Right ventricle myocardium inferior (tissue), 1 donor: ENCODE data around the gene CMTM4. TPM values are rescaled to one million over a fixed set of nuclear protein-coding genes. Genes with fewer than 3 reads are reported as not detected.
"Not testable (repeated sequence)": the region's sequence is repeated elsewhere in the genome, so short reads cannot be mapped to it uniquely, and the experiment has no call there.

ENCODE experiments used
- ATAC-seq: fragments of 200-7000 bp; cut with Tn5 transposase; one replicate; pipeline ENCODE4 v1.9.1; 2020; ENCODE audit warnings: mild to moderate bottlenecking, moderate library complexity
- DNase-seq: peaks from one replicate; pipeline ENCODE4 v3.0.0; 2021; ENCODE audit errors: missing footprints
- intact Hi-C: fragments of 100-400 bp; cut with DNase I; formaldehyde crosslinking; loops from one replicate; pipeline ENCODE4 v1.11.0; 2022
- total RNA-seq: library from RNA; stranded (reverse); fragmentation: NEBNext Ultra II Directional; extraction: Animal tissue kit (Norgen Biotek cat#: 25700); gene quantifications from one replicate; pipeline ENCODE4 v1.2.1, GENCODE V29; 2021
- donor health status: DM: no; HTN: yes; CAD: no; lungs with severe emphysema.

Gene CMTM4
- total RNA-seq, 1 donor from 2014 or later = 10.9 TPM

DNA sequence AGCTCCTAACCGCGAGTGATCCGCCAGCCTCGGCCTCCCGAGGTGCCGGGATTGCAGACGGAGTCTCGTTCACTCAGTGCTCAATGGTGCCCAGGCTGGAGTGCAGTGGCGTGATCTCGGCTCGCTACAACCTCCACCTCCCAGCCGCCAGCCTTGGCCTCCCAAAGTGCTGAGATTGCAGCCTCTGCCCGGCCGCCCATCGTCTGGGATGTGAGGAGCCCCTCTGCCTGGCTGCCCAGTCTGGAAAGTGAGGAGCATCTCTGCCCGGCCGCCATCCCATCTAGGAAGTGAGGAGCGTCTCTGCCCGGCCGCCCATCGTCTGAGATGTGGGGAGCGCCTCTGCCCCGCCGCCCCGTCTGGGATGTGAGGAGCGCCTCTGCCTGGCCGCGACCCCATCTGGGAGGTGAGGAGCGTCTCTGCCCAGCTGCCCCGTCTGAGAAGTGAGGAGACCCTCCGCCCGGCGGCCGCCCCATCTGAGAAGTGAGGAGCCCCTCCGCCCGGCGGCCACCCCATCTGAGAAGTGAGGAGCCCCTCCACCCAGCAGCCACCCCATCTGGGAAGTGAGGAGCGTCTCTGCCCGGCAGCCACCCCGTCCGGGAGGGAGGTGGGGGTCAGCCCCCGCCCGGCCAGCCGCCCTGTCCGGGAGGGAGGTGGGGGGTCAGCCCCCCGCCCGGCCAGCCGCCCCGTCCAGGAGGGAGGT lies 65.8 kb downstream of the CMTM4 start:
- intact Hi-C loops, ATAC-seq, DNase-seq: not testable (repeated sequence)

DNA sequence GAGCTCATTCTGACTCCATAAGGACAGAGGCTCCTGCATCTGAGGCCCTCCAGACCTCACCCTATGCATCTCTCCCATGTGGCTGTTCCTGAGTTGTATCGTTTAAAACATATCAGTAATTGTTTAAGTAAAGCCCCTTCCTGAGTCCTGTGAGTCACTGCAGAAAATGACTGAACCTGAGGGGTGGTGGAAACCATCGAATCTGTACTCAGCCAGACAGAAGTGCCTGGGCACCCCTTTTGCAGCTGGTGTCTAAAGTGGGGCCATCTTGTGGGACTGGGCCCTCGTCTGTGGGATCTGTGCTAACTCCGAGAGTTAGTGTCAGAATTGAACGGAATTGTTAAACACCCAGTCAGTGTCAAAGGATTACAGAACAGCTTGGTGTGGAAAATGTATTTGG lies 66.7 kb downstream of the CMTM4 start:
- ATAC-seq (no peak), DNase-seq (no peak)
- intact Hi-C loops = no loop called here

DNA sequence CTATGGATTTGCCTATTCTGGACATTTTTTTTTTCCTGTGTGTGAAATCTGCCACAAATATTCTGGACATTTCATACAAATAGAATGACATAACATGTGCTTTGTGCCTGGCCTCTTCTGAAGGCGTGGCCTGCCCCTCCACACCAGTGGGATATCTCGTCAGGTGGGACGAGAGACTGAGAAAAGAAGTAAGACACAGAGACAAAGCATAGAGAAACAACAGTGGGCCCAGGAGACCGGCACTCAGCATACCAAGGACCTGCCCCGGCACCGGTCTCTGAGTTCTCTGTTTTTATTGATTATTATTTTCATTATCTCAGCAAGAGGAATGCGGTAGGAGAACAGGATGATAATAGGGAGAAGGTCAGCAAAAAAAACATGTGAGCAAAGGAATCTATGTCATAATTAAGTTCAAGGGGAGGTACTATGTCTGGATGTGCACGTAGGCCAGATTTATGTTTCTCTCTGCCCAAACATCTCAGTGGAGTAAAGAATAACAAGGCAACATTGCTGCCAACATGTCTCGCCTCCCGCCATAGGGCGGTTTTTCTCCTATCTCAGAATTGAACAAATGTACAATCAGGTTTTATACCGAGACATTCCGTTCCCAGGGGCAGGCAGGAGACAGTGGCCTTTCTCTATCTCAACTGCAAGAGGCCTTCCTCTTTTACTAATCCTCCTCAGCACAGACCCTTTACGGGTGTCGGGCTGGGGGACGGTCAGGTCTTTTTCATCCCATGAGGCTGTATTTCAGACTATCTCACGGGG lies 68.7 kb downstream of the CMTM4 start:
- intact Hi-C loops, DNase-seq, ATAC-seq: not testable (repeated sequence)

DNA sequence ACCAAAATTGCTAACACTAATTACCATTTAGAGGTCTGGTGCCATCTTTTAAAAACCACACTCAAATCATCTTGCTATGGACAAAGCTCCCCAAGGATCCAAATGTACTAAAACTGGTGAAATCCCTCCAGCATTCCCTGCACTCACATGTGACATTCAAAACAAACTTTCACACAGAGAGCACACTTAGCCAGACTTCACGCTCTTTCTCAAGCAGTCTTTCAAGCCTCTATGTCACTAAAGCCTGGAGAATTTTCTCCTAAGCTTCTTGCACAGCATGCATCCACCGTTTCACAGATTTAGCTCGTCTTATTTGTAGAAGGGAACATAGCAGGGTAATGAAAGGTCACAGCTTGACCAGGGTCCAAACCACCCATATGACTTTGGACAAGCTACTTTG lies 72.8 kb downstream of the CMTM4 start:
- intact Hi-C loops = no loop called here
- DNase-seq = no peak
- no peak for ATAC-seq

DNA sequence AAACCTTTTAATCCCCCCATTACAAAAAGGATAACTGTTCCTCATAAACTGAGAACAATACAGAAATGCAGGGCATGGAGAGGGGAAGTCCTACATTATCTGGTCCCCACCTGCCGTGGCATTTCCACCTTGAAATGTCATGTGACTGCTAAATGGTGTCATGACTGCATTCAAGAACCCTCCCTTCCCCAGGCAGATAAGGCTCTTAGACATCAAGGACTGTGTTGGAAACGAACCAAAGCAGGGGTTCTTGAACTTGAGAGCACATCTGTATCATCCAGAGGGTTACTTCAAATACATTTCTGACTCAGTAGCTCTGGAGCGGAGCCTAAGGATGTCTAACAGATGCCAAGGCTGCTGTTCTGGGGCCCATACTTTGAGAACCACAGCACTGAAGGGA lies 73.7 kb downstream of the CMTM4 start:
- ATAC-seq = no peak
- no peak for DNase-seq
- intact Hi-C loops = no loop called here

DNA sequence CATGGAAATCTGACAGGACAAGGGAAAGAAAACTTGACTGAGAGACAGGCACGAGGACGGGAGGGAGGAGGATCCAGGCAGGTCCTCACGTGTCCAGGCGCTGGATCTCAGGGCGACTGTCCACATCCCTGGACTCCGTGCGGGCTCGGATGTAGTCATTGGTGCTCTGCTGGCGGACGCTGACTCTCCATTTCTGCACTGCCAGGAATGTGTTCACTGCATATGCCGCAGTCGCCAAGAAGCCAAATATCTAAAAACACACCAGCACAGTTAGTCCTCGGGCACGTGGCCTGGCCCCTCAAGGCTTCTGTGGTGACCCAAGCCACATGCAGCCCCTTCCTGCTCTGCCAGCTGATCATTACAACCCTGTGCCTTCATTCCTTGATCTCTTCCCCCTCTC lies 74.6 kb downstream of the CMTM4 start:
- DNase-seq = no peak
- intact Hi-C loops = no loop called here
- no peak for ATAC-seq

DNA sequence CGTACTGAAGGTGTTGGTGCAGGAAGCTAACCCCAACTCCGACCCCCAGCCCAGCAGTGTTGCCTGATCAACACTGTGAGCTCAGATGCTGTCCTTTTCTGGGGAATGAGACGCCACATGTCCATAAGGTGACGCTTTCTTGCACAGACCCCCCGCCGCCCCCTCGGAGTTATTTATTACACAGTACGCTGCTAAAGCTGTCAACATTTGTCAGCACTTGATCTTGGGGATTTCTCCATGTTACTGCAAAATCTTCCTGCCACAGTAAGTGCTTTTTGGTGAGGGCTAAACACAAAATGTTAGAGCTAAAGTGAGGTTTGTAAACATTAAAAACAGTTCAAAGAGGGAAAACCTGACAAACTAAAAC lies 76.1 kb downstream of the CMTM4 start:
- intact Hi-C loops = no loop called here
- no peak for ATAC-seq
- DNase-seq = no peak

DNA sequence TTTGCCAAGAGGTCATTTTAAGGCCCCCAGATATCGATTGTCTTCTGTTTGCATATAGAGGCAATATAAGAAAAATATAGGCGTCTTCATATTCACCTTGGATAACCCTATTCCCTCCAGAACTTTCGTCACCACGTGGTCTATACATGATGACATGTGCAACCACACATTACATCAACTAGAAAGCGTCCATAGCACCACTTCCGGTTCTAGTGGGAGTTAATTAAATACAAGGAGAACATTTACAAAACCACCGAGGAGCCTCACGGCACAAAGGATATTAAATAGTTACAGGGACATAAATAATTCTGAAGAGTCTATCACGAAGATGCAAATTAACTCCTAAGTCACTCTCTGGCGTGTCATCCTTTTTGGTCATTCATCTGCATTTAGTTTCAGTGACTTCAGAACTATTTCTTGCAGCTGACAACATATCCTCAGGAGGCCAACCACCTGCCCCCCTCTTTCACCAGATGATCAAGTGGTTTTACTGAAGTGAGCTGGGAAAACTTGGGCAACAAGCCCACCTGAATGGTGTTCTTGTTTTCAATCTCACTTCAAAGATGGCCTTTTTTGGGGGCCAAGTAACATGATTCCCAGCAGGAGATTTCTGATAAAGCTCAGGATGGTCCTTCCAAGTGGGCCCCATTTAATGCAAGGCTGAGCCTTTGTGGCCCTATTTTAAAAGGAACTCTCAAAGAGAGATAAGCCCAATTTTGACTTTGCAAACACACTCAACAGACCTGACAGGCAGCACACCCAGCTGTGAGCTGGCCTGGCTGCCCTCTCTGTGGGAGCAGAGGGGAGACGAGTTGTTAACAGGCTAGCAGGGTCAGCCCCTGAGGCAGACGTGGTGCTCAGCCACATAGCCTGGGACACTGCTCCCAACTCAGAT lies 76.8 kb downstream of the CMTM4 start:
- no peak for ATAC-seq
- no peak for DNase-seq
- intact Hi-C loops = no loop called here

DNA sequence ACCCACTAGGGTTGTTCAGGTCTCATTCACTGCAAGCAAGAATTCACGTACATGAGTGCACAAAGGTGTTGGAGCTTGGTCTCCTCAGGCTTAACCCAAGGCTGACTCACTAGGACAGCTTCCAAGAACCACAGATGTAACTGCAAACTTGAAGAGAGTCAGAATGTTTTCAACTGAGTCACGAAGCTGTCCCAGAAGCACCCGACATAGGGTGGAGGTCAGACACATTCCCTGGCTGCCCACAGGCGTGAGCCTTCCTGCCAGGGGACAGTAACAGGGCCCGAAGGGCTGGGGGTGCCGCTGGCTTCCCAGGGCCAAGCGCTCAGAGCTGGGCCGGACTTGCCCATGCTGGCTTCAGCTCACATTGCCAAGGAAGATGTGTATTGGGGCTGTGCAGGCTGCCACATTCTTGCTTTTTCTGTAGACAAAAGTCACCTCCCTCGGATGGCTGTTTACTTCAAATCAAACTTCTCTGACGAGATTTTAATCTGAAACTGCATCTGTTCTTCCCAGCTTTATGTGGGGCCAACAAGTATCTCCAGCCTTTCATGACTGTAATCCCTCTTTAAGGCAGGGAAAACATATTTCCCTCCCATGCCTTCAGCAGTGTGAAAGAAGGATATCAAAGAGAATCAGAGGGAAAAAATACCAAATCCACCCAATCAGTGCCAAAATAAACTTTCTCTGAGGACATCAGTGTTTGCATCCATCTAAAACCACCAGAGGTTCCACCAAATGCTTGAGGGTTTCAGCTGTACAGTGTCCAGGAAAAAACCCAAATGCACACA lies 77.8 kb downstream of the CMTM4 start:
- ATAC-seq = peak; percentile 41
- intact Hi-C loops = no loop called here
- no peak for DNase-seq

DNA sequence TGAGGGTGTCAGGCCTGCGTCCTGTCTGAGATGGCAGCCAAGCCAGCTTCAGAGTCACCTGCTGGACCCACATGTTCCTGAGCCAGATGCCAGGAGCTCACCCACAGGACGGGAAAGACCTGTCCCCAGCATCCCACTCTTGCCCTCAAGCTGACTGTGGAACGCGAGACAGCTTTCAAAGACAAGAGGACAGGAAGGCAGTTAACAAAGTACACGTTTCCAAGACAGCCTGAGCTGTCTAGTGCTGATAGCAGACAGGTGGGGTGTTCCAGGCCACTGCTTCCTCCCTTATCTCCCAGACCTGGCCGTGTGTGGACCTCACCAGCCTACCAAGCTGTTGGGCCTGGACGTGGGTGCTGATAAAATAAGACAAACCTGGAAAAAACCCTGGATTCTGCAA lies 78.8 kb downstream of the CMTM4 start:
- intact Hi-C loops = no loop called here
- no peak for DNase-seq
- ATAC-seq = no peak

DNA sequence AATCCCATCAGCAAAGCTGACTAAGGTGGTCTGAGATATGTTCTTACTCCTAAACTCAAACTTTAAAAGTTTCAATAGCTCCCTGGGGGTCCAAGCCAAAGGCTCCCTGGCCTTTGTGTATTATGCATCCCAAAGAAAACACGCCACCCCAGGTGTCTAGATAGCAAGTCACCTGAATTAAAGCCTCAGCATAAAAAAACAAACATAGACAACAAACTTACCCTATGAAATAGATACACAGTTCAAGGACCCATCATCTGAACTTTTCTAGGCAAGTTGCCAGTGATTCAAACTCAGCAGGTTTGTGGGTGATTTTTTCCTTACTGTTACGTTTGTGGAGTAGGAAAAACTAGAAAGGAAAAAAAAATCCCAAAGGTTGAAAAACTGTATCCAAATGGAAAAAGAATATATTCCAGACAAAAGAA lies 79.5 kb downstream of the CMTM4 start:
- intact Hi-C loops = no loop called here
- no peak for DNase-seq
- no peak for ATAC-seq

DNA sequence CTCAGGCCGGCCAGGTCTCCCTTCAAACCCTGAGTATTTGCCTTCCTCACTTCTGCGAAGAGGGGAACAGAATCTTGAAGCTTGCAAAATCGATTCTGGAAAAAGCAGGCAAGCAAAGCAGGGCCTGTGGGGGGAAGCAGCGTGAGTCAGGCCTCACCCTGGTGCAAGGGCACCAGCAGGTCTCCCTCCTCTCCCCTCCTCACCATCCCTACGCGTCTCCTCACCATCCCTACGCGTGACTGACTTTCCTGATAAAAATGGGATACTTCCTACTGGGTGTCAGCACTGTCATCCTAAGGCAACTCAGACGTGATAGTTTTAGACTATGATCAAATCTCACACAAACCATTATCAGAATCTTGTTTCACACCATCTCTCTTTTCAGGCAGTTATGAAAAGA lies 80.0 kb downstream of the CMTM4 start:
- DNase-seq = no peak
- intact Hi-C loops = no loop called here
- no peak for ATAC-seq

DNA sequence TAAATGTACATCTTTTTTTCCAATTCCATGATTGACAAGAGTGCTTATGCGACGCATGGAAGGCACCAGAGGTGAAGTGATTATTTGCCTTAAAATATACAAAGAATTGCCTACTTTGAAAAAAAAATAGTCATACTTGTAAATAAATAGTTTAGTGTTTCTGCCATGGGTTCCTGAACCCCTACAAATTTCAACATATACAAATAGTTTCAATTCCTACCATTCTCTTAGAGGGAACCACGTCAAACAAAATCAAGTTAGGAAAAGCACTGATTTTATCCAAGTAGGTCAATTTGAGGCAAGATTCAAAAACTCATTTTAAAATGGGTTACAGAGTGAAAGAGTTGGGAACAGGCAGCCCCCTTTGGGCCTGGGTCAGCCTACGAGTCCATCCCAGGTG lies 80.4 kb downstream of the CMTM4 start:
- intact Hi-C loops = no loop called here

DNA sequence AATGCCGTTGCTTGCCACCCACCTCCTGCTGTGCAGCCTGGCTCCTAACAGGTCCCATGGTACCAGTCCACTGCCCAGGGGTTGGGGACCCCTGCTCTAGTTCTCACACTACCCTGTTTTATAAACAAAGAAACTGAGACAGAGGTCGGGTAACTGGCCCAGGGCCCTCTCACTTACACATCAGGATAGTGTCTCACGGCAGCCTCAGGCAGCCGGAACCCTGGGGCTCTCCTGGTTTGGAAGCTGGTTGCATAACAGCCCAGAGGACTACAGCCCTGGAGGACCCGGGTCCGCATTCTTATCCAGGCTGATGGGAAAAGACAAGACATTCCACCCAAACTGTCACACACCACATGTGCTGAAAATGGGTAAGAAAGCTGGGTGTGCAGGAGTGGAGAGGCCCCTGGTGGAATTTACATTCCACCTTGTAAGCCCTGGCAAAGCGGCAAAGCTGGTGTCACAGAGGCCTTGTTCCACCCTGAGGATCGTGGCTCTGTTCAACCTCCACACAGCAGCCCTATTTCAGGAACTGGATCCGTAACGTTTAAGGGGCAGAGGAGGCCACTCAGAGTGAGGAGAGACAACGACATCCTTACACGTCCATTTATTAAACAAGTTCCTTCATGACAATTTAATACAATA lies 82.3 kb downstream of the CMTM4 start:
- ATAC-seq = no peak

More for the DNA sequence above, 80.4 kb downstream of the CMTM4 start:
- DNase-seq = no peak
- no peak for ATAC-seq

DNA sequence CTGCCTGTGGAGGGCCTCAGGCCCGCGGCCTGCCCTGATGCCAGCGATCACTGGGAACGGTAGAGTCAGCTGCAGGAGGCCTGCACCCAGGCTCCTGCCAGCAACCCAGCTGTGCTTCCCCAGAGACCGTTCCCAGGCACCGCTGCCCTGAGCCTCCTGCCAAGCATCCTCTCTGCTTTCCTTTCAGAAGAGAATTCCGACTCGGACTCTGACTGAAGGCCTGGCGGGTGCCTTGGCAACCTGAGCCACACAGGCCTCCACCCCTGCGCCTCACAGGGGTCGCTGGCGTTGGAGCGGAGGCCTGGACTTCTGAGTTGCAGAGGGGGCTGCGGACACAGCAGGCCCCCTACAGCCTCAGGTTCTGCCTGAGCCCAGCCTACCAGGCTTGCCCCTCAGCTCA lies 84.1 kb downstream of the CMTM4 start:
- no peak for DNase-seq
- ATAC-seq = no peak
- intact Hi-C loops = no loop called here

More for the DNA sequence above, 82.3 kb downstream of the CMTM4 start:
- no peak for DNase-seq
- intact Hi-C loops = no loop called here

DNA sequence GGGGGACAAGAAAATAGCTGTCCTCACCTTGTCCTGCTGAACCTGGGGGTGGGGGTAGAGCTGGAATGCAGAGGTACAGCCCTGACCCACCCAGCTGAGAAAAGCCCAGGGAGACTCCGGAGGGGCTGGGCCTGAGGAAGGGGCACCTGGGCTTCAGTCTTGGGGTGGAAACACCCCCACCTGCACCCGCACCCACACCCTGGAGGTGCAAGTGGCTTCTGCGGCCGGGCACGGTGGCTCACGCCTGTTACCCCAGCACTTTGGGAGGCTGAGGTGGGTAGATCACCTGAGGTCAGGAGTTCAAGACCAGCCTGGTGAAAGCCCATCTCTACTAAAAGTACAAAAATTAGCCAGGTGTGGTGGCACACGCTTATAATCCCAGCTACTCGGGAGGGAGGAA lies 84.6 kb downstream of the CMTM4 start:
- DNase-seq, intact Hi-C loops, ATAC-seq: not testable (repeated sequence)

DNA sequence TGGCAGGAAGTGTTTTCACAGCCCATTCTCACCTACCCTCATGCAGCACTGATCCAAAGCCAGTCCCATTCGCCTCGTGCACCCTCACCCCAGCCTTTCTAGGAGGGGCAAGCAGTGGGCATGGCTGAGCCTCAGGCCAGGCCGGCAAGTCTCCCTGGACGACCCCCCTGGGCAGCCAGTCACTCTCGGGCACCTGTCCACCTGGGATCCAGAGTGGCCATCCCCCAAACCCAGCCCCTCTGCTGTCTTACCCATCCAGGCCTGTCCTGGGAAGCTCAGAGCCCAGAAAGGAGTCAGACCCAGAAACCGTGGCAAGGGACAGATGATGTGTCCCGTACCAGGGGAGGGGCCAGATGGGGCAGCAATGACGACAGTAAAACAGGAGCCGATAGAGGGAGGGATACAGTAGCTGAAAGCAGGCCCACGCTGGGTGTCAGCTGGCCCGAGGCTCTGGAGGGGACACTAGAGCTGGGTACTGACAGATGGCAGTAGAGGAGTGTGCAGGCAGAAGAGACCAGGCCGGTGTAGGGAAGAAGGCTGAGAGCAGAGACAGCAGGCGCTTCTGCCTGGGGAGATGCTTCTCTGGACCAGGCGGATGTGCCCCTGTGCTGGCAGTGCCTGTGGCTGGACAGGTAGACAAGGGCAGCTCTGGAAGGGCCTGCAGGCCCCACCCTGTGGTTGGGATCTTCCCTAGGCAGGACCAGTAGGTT lies 86.3 kb downstream of the CMTM4 start:
- ATAC-seq = no peak
- intact Hi-C loops = no loop called here
- no peak for DNase-seq

DNA sequence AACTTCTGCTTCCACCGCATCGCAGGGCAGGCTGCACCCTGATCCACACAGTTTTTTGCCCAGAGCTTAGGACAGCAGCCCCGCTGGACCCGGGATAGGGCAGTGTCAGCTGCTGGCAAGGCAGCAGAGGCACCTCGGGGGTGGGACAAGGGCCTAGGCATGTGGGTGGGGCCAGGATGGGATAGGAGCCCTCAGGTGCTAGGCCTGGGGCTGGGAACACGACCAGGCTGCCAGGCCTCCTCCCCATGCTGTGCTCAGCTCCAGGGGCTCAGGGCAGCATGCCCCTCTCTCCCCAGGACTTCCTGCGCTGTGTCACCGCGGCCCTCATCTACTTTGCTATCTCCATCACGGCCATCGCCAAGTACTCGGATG lies 87.4 kb downstream of the CMTM4 start:
- intact Hi-C loops = loop anchor here (5.0 kb wide), 2 partner anchors 202 to 258 kb away; no protein-coding TSS in a partner anchor
- DNase-seq (no peak), ATAC-seq (no peak)
